IMR-90 (cell line): ENCODE results near the gene ADAP1. TPM values are rescaled to one million over a fixed set of nuclear protein-coding genes. Genes with fewer than 3 reads are reported as not detected.

ENCODE experiments used
- ATAC-seq: fragments of 200-7000 bp; cut with Tn5 transposase; 2 replicates; pipeline ENCODE4 v1.9.1; 2020; ENCODE audit warnings: low read depth, mild to moderate bottlenecking, moderate library complexity
- BruUV-seq: library from RNA; stranded (reverse); fragments of 400-500 nt; replicated peaks from 2 replicates; lab custom pipeline; 2021; lab: Mats Ljungman, UMichigan
- CTCF ChIA-PET: fragments of 300-600 bp; formaldehyde crosslinking; extraction: SDS; loops from one replicate; lab custom pipeline; 2021; ENCODE audit warnings: antibody characterized with exemption; lab: Yijun Ruan, JAX
- POLR2A ChIA-PET: fragments of 300-600 bp; sonication (Branson Sonifier 250); formaldehyde crosslinking; loops from one replicate; lab custom pipeline; 2022; ENCODE audit warnings: antibody characterized with exemption; ENCODE audit not compliant: unreplicated experiment; lab: Charles Lee
- DNase-seq: peaks from one replicate; pipeline ENCODE4 v3.0.0; 2013
- H2AFZ ChIP-seq: replicated peaks from 2 replicates; pipeline ENCODE3; 2013; ENCODE audit warnings: low read length, mild to moderate bottlenecking; ENCODE audit not compliant: poor library complexity
- H2AK5ac ChIP-seq: 2 replicates; pipeline ENCODE4 v1.6.1; 2013; ENCODE audit warnings: low read depth, low read length, inconsistent platforms
- H2AK9ac ChIP-seq: replicated peaks from 2 replicates; pipeline ENCODE3; 2013; ENCODE audit warnings: mild to moderate bottlenecking, low read depth, low read length, moderate library complexity; ENCODE audit not compliant: poor library complexity
- H2BK120ac ChIP-seq: 2 replicates; pipeline ENCODE4 v1.6.1; 2013; ENCODE audit warnings: low read depth, low read length, inconsistent platforms
- H2BK15ac ChIP-seq: 3 replicates; pipeline ENCODE4 v1.6.1; 2013; ENCODE audit warnings: low read depth, low read length, inconsistent platforms
- H2BK20ac ChIP-seq: 2 replicates; pipeline ENCODE4 v1.6.1; 2013; ENCODE audit warnings: low read depth, mild to moderate bottlenecking, inconsistent platforms, low read length, moderate library complexity
- H2BK5ac ChIP-seq: 2 replicates; pipeline ENCODE4 v1.6.1; 2013; ENCODE audit warnings: mild to moderate bottlenecking, low read depth, low read length, inconsistent platforms; ENCODE audit not compliant: poor library complexity, severe bottlenecking
- H3K14ac ChIP-seq: replicated peaks from 2 replicates; pipeline ENCODE4 v1.6.1; 2013; ENCODE audit warnings: low read depth, low read length, inconsistent platforms
- H3K18ac ChIP-seq: 2 replicates; pipeline ENCODE4 v1.6.1; 2013; ENCODE audit warnings: low read depth, low read length, control low read depth
- H3K23ac ChIP-seq: 2 replicates; pipeline ENCODE4 v1.6.1; 2013; ENCODE audit warnings: low read depth, low read length, inconsistent platforms
- H3K27ac ChIP-seq: 2 replicates; pipeline ENCODE4 v1.5.1; 2013; ENCODE audit warnings: mild to moderate bottlenecking, control low read depth, low read length; ENCODE audit not compliant: insufficient read depth
- H3K27me3 ChIP-seq: 2 replicates; pipeline ENCODE4 v1.6.1; 2013; ENCODE audit warnings: low read length; ENCODE audit not compliant: control insufficient read depth, insufficient read depth
- H3K36me3 ChIP-seq: 2 replicates; pipeline ENCODE4 v1.6.1; 2013; ENCODE audit warnings: low read length, mixed read lengths; ENCODE audit not compliant: control insufficient read depth, insufficient read depth
- H3K4ac ChIP-seq: 2 replicates; pipeline ENCODE4 v1.6.1; 2013; ENCODE audit warnings: low read depth, low read length, inconsistent platforms
- H3K4me1 ChIP-seq: 2 replicates; pipeline ENCODE4 v1.6.1; 2013; ENCODE audit warnings: low read length, mixed read lengths; ENCODE audit not compliant: control insufficient read depth, insufficient read depth
- H3K4me2 ChIP-seq: 2 replicates; pipeline ENCODE4 v1.6.1; 2013; ENCODE audit warnings: low read depth, mild to moderate bottlenecking, control low read depth, low read length, moderate library complexity
- H3K4me3 ChIP-seq: 2 replicates; pipeline ENCODE4 v1.5.1; 2013; ENCODE audit warnings: low read depth, mild to moderate bottlenecking, control low read depth, low read length, moderate library complexity; ENCODE audit not compliant: insufficient read depth
- H3K56ac ChIP-seq: 2 replicates; pipeline ENCODE4 v1.6.1; 2013; ENCODE audit warnings: low read length, inconsistent platforms; ENCODE audit not compliant: insufficient read depth; ENCODE audit errors: extremely low read depth
- H3K79me1 ChIP-seq, 2 experiments: 2 replicates each; pipeline ENCODE4 v1.6.1; 2013; ENCODE audit warnings: low read length in 2 of 2, inconsistent platforms in 1 of 2, low read depth in 1 of 2
- H3K9ac ChIP-seq: 2 replicates; pipeline ENCODE4 v1.6.1; 2013; ENCODE audit warnings: low read depth, low read length, control low read depth
- H3K9me1 ChIP-seq: 2 replicates; pipeline ENCODE4 v1.6.1; 2013; ENCODE audit warnings: low read length, inconsistent platforms; ENCODE audit not compliant: insufficient read depth
- H3K9me3 ChIP-seq: 2 replicates; pipeline ENCODE4 v1.6.1; 2013; ENCODE audit warnings: low read length; ENCODE audit not compliant: control insufficient read depth, insufficient read depth
- H4K20me1 ChIP-seq: 2 replicates; pipeline ENCODE4 v1.6.1; 2013; ENCODE audit warnings: low read length, inconsistent platforms; ENCODE audit not compliant: insufficient read depth
- H4K5ac ChIP-seq: 2 replicates; pipeline ENCODE4 v1.6.1; 2013; ENCODE audit warnings: mild to moderate bottlenecking, low read depth, low read length, control low read depth
- H4K8ac ChIP-seq, 2 experiments: 2 replicates each; pipeline ENCODE4 v1.6.1; 2013; ENCODE audit warnings: low read depth in 2 of 2, low read length in 2 of 2, control low read depth in 1 of 2, inconsistent platforms in 1 of 2
- H4K91ac ChIP-seq: 2 replicates; pipeline ENCODE4 v1.6.1; 2013; ENCODE audit warnings: low read depth, low read length, inconsistent platforms; ENCODE audit not compliant: insufficient read depth
- BHLHE40 ChIP-seq: fragments of 150-350 bp; IDR thresholded peaks from 2 replicates; pipeline ENCODE4 v1.6.1; 2016; ENCODE audit warnings: mild to moderate bottlenecking, low read depth, low read length
- CEBPB ChIP-seq: IDR thresholded peaks from 2 replicates; pipeline ENCODE4 v1.6.1; 2012; ENCODE audit warnings: low read depth, low read length, improper control_type of control experiment
- CHD1 ChIP-seq: IDR thresholded peaks from 2 replicates; pipeline ENCODE4 v1.6.1; 2012; ENCODE audit warnings: low read depth, low read length, improper control_type of control experiment
- CTCF ChIP-seq: conservative IDR thresholded peaks from 2 replicates; pipeline ENCODE4 v1.5.1; 2012; ENCODE audit warnings: mild to moderate bottlenecking, low read depth, low read length, improper control_type of control experiment
- ELK1 ChIP-seq: fragments of 150-350 bp; IDR thresholded peaks from 2 replicates; pipeline ENCODE4 v1.6.1; 2016; ENCODE audit warnings: low read depth, mild to moderate bottlenecking, low read length, moderate library complexity, borderline replicate concordance
- FOS ChIP-seq: fragments of 150-350 bp; IDR thresholded peaks from 2 replicates; pipeline ENCODE4 v1.6.1; 2016; ENCODE audit warnings: low read depth, low read length
- MAFK ChIP-seq: IDR thresholded peaks from 2 replicates; pipeline ENCODE4 v1.6.1; 2012; ENCODE audit warnings: low read depth, low read length, improper control_type of control experiment
- MAZ ChIP-seq: IDR thresholded peaks from 2 replicates; pipeline ENCODE4 v1.6.1; 2012; ENCODE audit warnings: low read depth, mild to moderate bottlenecking, low read length, improper control_type of control experiment, moderate library complexity, borderline replicate concordance
- MXI1 ChIP-seq: IDR thresholded peaks from 2 replicates; pipeline ENCODE4 v1.6.1; 2012; ENCODE audit warnings: low read depth, mild to moderate bottlenecking, low read length, moderate library complexity, borderline replicate concordance
- NFE2L2 ChIP-seq: fragments of 150-350 bp; IDR thresholded peaks from 2 replicates; pipeline ENCODE4 v1.6.1; 2016; ENCODE audit warnings: low read depth, mild to moderate bottlenecking, low read length
- POLR2A ChIP-seq: IDR thresholded peaks from 2 replicates; pipeline ENCODE4 v1.6.1; 2012; ENCODE audit warnings: mild to moderate bottlenecking, low read depth, low read length
- RAD21 ChIP-seq: IDR thresholded peaks from 2 replicates; pipeline ENCODE4 v1.6.1; 2012; ENCODE audit warnings: low read length, improper control_type of control experiment
- RCOR1 ChIP-seq: IDR thresholded peaks from 2 replicates; pipeline ENCODE4 v1.6.1; 2012; ENCODE audit warnings: mild to moderate bottlenecking, low read length, improper control_type of control experiment; ENCODE audit not compliant: insufficient replicate concordance
- RFX5 ChIP-seq: IDR thresholded peaks from 2 replicates; pipeline ENCODE4 v1.8.0; 2012; ENCODE audit warnings: low read depth, mild to moderate bottlenecking, low read length, moderate library complexity
- SMC3 ChIP-seq: fragments of 150-350 bp; IDR thresholded peaks from 2 replicates; pipeline ENCODE4 v1.6.1; 2016; ENCODE audit warnings: low read depth, mild to moderate bottlenecking, antibody characterized with exemption, low read length, moderate library complexity
- USF2 ChIP-seq: fragments of 150-350 bp; IDR thresholded peaks from 2 replicates; pipeline ENCODE4 v1.6.1; 2017; ENCODE audit warnings: mild to moderate bottlenecking, antibody characterized with exemption, low read length, low read depth
- WGBS, 2 experiments: methylation state at CpG; one replicate each; pipeline versions ENCODE4 v1.1.5 to v1.1.7; 2013; ENCODE audit warnings: missing lambda C conversion rate in 2 of 2; ENCODE audit not compliant: insufficient read length in 1 of 2; ENCODE audit errors: extremely low coverage in 2 of 2; 5-methylcytosine and 5-hydroxymethylcytosine counted together
- dilution Hi-C: fragments of 300-500 bp; cut with HindIII; formaldehyde crosslinking; loops from one replicate; pipeline ENCODE4 v1.14.3; 2018; ENCODE audit warnings: low sequenced_read_pairs; ENCODE audit not compliant: unreplicated experiment
- in situ Hi-C: fragments of 300-500 bp; cut with MboI; formaldehyde crosslinking; loops from 3 replicates; pipeline ENCODE4 v1.14.3; 2019; ENCODE audit warnings: low sequenced_read_pairs, inconsistent platforms, mixed read lengths
- intact Hi-C: fragments of 100-400 bp; cut with micrococcal nuclease; formaldehyde crosslinking; loops from 2 replicates; pipeline ENCODE4 v1.10.0; 2022
- polyA plus RNA-seq, 3 experiments: library from polyadenylated mRNA; depleted of rRNA; stranded (reverse); fragments of >200 nt; gene quantifications; 2 replicates each; pipeline ENCODE4 v1.2.3, GENCODE V29; 2012; ENCODE audit warnings: low replicate concordance in 1 of 3
- total RNA-seq: library from RNA; depleted of rRNA; stranded (reverse); fragments of >200 nt; gene quantifications from 2 replicates; pipeline ENCODE4 v1.2.3, GENCODE V29; 2012

Gene ADAP1
- total and polyA plus RNA-seq, 2 of the 4 experiments (the other 2 are of a cell fraction), result 1.4 to 2.0 TPM

GRCh38 chr7:895451-896052 is 58.9 kb downstream of the ADAP1 start:
- Histone ChIP-seq H4K91ac (no peak overlapping the region), H3K9ac (no peak overlapping the region), H2AK5ac (no peak overlapping the region), H4K5ac (no peak overlapping the region), H3K27ac (no peak overlapping the region), H3K9me1 (0 out of 2 replicates have a peak, but pooled peaks cover 5% of the 10 kb centered on the region), H4K20me1 (peaks cover 13% of the 10 kb centered on the region; the same call in 1 of the 2 replicates), H3K14ac (no peak overlapping the region), H3K4me1 (no peaks in the 10 kb centered on the region), H3K4ac (no peak overlapping the region), H2BK120ac (no peak overlapping the region), H3K23ac (no peak overlapping the region), H3K79me1 (peaks cover 3 to 13% of the 10 kb centered on the region in 2 experiments; a peak in 3 of 4 replicates), H3K56ac (no peak overlapping the region), H3K9me3 (no peaks in the 10 kb centered on the region), H2AK9ac (no peak overlapping the region), H3K27me3 (no peaks in the 10 kb centered on the region), H2BK5ac (no peak overlapping the region), H3K36me3 (peaks cover 53% of the 10 kb centered on the region), H3K4me3 (no peak overlapping the region), H2BK15ac (no peak overlapping the region), H2AFZ (no peak overlapping the region), H3K18ac (no peak overlapping the region), H3K4me2 (no peak overlapping the region), H2BK20ac (no peak overlapping the region), H4K8ac (no peak overlapping the region)
- TF ChIP-seq USF2, result no peak
- TF ChIP-seq MXI1, result no peak
- TF ChIP-seq NFE2L2, result no peak
- no peak for TF ChIP-seq CHD1
- no peak for TF ChIP-seq ELK1
- no peak for TF ChIP-seq RAD21
- TF ChIP-seq POLR2A, result no peak
- TF ChIP-seq CTCF, result no peak
- no peak for TF ChIP-seq MAZ
- no peak for TF ChIP-seq BHLHE40
- TF ChIP-seq RFX5, result no peak
- no peak for TF ChIP-seq FOS
- no peak for TF ChIP-seq MAFK
- no peak for TF ChIP-seq CEBPB
- no peak for TF ChIP-seq SMC3
- no peak for TF ChIP-seq RCOR1
- in situ Hi-C loops (no loop called here), dilution Hi-C loops (no loop called here), intact Hi-C loops (no loop called here)
- 97% methylated on average over 35 of the region's 52 CpGs; no CpG with 5 or more reads in 1 of the 2 experiments for WGBS, 2 experiments
- ATAC-seq (no peak), DNase-seq (no peak)
- POLR2A ChIA-PET, result no interaction called here
- CTCF ChIA-PET, result no interaction called here
- BruUV-seq, result no TSS peak
